Gastrocnemius medialis (tissue), 4 donors: ENCODE results near the gene PWWP2B.

Experiments
- CTCF ChIP-seq, 5 experiments: fragments of 450-650 bp in 3 of 5; fragments of 200-600 bp in 2 of 5; sonication (generic) in 2 of 5; IDR thresholded peaks in 4 of 5; conservative IDR thresholded peaks in 1 of 5; 1 replicate in 4 of 5; 2 replicates in 1 of 5; pipeline ENCODE4 v1.5.1; 2016 to 2019; ENCODE audit warnings: antibody characterized with exemption in 5 of 5, mild to moderate bottlenecking in 3 of 5, moderate library complexity in 3 of 5
- POLR2A ChIP-seq, 2 donors: fragments of 450-650 bp; IDR thresholded peaks; one replicate each; pipeline ENCODE4 v1.6.1; 2017; ENCODE audit warnings: antibody characterized with exemption in 2 of 2, mild to moderate bottlenecking in 2 of 2, moderate library complexity in 2 of 2

- no peak for TF ChIP-seq CTCF (IDR thresholded peaks at IDR 0.05 in 4 of 5, conservative IDR thresholded peaks at IDR 0.05 in 1 of 5)
- TF ChIP-seq POLR2A (IDR thresholded peaks at IDR 0.05): no peak
Observed at GRCh38 chr10:132461683-132462231, 64.8 kb downstream of the PWWP2B start.
